HTERT RPE-1 (cell line): Measurements from ENCODE around the gene DCAF4L1.

Experiments
- in situ Hi-C: fragments of 300-500 bp; cut with MboI; formaldehyde crosslinking; loops from 4 replicates; pipeline ENCODE4 v1.14.3; 2020; ENCODE audit warnings: low sequenced_read_pairs

Gene DCAF4L1

GRCh38 chr4:41990365-41991111 lies 9.0 kb downstream of the DCAF4L1 start, which contains the start of gene SLC30A9:
Gene SLC30A9 (plus strand): TSS chr4:41990530. CDS start chr4:41990652, 122 bp downstream.
- in situ Hi-C loops: no loop called here

GRCh38 chr4:41991916-41992767 lies 10.6 kb downstream of the DCAF4L1 start:
- in situ Hi-C loops: no loop called here

GRCh38 chr4:41992967-41993857 lies 11.7 kb downstream of the DCAF4L1 start:
- in situ Hi-C loops: no loop called here

GRCh38 chr4:41994461-41994985 lies 13.0 kb downstream of the DCAF4L1 start:
- in situ Hi-C loops: no loop called here

GRCh38 chr4:41998019-41998418 lies 16.5 kb downstream of the DCAF4L1 start:
- in situ Hi-C loops: no loop called here

GRCh38 chr4:41999321-41999720 lies 17.8 kb downstream of the DCAF4L1 start:
- in situ Hi-C loops: no loop called here

GRCh38 chr4:42008011-42008786 lies 26.6 kb downstream of the DCAF4L1 start:
- in situ Hi-C loops: no loop called here

GRCh38 chr4:42015438-42015837 lies 33.9 kb downstream of the DCAF4L1 start:
- in situ Hi-C loops: no loop called here

GRCh38 chr4:42018451-42018850 lies 36.9 kb downstream of the DCAF4L1 start:
- in situ Hi-C loops: no loop called here
